Measurements from ENCODE around the gene MCCD1. TPM values are rescaled to one million over a fixed set of nuclear protein-coding genes. Genes with fewer than 3 reads are reported as not detected.

Gene MCCD1
- total and polyA plus RNA-seq, 2 of the 13 experiments (the other 11 are each of a cell fraction or from before 2014, with no cell fraction given) = 0.15 TPM; not detected in 1

DNA sequence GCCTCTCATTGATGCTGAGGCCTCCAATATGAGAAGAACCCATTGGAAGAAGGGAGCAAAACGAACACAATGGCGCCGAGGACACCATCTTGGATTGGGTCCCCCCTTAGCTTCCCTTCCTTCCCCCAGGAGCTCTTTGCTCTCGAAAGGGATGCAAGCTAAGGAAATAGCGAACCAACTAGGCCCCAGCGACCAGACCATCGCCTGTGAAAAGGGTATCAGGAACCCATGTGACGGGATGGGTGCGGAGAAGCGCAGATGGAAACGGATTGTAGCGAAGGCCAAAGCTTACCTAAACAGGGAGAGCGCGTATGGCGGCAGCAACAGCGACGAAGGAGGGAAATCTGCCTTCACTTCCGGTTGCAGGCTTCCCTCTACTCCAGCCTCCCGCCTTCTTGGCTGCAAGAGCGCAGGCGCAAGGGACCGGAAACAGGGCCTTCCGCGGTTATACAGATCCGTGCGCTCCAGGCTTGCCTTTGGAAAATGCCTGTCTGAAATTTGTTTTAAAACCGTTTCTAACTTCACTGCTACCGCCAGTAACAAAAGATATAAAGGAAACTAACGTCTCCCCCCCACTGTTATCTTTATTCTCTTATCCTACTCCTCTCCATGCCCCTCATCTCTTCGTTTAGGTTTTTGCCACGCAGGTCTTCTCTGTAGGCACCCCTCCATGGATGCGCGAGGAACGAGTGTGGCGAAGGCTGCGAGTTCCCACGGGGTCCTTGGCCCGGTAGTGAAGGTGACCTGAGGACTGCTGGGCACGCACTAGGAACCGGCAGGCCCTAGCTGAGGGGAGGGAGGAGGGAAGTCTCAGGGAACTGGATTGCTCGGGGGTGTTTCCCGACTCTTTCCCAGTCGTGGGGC is 13.1 kb downstream of the MCCD1 start, which contains the start of gene DDX39B (continued):
- peak; percentile 54; the same call in 1 of the 2 replicates for TF ChIP-seq HCFC1 (IDR thresholded peaks at IDR 0.05; ENCODE audit: low read depth, low read length)
- TF ChIP-seq IKZF1 (IDR thresholded peaks at IDR 0.05) = no peak
- TF ChIP-seq SSRP1 (CRISPR knock-in tag; IDR thresholded peaks at IDR 0.05) = peak; percentile 83; the same call in 1 of the 2 replicates
- TF ChIP-seq, protein P1, sequence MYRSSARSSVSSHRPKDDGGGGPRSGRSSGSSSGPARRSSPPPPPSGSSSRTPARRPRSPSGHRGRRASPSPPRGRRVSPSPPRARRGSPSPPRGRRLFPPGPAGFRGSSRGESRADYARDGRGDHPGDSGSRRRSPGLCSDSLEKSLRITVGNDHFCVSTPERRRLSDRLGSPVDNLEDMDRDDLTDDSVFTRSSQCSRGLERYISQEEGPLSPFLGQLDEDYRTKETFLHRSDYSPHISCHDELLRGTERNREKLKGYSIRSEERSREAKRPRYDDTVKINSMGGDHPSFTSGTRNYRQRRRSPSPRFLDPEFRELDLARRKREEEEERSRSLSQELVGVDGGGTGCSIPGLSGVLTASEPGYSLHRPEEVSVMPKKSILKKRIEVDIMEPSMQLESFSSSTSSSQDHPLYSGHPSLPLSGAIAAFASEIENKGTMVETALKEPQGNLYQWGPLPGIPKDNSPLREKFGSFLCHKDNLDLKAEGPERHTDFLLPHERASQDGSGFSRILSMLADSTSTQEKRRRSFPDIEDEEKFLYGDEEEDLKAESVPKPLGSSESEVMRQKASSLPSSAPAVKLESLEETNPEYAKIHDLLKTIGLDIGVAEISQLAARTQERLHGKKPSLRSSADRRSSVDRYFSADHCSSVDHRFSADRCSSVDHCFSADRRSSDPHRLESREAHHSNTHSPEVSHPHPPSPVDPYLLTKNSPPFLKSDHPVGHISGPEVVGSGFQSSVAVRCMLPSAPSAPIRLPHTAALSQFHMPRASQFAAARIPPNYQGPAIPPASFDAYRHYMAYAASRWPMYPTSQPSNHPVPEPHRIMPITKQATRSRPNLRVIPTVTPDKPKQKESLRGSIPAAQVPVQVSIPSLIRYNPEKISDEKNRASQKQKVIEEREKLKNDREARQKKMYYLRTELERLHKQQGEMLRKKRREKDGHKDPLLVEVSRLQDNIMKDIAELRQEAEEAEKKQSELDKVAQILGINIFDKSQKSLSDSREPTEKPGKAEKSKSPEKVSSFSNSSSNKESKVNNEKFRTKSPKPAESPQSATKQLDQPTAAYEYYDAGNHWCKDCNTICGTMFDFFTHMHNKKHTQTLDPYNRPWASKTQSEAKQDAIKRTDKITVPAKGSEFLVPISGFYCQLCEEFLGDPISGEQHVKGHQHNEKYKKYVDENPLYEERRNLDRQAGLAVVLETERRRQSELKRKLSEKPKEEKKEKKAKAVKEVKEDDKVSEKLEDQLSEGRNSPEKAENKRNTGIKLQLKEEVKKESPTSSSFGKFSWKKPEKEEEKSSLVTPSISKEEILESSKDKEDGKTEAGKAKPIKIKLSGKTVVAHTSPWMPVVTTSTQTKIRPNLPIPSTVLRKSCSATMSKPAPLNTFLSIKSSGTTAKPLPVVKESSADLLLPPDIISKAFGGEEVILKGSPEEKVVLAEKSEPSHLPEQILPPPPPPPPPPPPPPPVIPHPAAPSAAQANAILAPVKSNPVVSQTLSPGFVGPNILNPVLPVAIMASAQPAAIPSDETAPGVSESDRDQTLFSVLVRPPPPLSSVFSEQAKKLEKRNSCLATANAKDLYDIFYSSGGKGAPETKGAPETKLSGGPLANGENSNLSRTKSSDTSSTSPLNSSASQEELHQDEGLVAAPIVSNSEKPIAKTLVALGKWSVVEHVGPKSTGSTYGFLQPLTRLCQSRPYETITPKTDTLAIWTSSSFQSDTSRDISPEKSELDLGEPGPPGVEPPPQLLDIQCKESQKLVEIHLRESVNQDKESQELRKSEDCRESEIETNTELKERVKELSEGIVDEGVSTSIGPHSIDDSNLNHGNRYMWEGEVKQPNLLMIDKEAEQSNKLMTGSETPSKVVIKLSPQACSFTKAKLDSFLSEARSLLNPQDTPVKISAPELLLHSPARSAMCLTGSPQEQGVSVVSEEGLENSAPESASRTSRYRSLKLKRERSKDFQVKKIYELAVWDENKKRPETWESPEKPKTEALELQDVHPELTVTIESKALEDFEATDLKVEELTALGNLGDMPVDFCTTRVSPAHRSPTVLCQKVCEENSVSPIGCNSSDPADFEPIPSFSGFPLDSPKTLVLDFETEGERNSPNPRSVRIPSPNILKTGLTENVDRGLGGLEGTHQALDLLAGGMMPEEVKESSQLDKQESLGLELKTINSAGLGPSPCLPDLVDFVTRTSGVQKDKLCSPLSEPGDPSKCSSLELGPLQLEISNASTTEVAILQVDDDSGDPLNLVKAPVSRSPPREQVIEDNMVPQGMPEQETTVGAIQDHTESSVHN (CRISPR knock-in tag; IDR thresholded peaks at IDR 0.05) = no peak
- TF ChIP-seq, protein P2, sequence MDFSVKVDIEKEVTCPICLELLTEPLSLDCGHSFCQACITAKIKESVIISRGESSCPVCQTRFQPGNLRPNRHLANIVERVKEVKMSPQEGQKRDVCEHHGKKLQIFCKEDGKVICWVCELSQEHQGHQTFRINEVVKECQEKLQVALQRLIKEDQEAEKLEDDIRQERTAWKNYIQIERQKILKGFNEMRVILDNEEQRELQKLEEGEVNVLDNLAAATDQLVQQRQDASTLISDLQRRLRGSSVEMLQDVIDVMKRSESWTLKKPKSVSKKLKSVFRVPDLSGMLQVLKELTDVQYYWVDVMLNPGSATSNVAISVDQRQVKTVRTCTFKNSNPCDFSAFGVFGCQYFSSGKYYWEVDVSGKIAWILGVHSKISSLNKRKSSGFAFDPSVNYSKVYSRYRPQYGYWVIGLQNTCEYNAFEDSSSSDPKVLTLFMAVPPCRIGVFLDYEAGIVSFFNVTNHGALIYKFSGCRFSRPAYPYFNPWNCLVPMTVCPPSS (IDR thresholded peaks at IDR 0.05) = no peak
- TF ChIP-seq CENPX (CRISPR knock-in tag; IDR thresholded peaks at IDR 0.05) = no peak
- peak; percentile 66 for TF ChIP-seq TEAD3 (CRISPR knock-in tag; optimal IDR thresholded peaks at IDR 0.05; ENCODE audit: borderline replicate concordance)
- TF ChIP-seq, protein P3, sequence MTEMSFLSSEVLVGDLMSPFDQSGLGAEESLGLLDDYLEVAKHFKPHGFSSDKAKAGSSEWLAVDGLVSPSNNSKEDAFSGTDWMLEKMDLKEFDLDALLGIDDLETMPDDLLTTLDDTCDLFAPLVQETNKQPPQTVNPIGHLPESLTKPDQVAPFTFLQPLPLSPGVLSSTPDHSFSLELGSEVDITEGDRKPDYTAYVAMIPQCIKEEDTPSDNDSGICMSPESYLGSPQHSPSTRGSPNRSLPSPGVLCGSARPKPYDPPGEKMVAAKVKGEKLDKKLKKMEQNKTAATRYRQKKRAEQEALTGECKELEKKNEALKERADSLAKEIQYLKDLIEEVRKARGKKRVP (CRISPR knock-in tag; IDR thresholded peaks at IDR 0.05) = peak in 1 of 2 experiments; percentile 69; a peak in 1 of 4 replicates
- no peak; the same call in 1 of the 2 replicates for TF ChIP-seq ZNF737 (CRISPR knock-in tag; IDR thresholded peaks at IDR 0.05; ENCODE audit: borderline replicate concordance)
- peak; percentile 76 for TF ChIP-seq ZNF232 (CRISPR knock-in tag; IDR thresholded peaks at IDR 0.05; ENCODE audit: borderline replicate concordance)

All from HepG2 (cell line).